GM21390 (cell line): ENCODE measurements around the gene SHKBP1.
"Not testable (repeated sequence)": the region's sequence is repeated elsewhere in the genome, so short reads cannot be mapped to it uniquely, and the experiment has no call there.

Source experiments
- ATAC-seq: cut with Tn5 transposase; IDR thresholded peaks from one replicate; pipeline ENCODE4 v1.9.1; 2021; ENCODE audit not compliant: unreplicated experiment

Gene SHKBP1

DNA sequence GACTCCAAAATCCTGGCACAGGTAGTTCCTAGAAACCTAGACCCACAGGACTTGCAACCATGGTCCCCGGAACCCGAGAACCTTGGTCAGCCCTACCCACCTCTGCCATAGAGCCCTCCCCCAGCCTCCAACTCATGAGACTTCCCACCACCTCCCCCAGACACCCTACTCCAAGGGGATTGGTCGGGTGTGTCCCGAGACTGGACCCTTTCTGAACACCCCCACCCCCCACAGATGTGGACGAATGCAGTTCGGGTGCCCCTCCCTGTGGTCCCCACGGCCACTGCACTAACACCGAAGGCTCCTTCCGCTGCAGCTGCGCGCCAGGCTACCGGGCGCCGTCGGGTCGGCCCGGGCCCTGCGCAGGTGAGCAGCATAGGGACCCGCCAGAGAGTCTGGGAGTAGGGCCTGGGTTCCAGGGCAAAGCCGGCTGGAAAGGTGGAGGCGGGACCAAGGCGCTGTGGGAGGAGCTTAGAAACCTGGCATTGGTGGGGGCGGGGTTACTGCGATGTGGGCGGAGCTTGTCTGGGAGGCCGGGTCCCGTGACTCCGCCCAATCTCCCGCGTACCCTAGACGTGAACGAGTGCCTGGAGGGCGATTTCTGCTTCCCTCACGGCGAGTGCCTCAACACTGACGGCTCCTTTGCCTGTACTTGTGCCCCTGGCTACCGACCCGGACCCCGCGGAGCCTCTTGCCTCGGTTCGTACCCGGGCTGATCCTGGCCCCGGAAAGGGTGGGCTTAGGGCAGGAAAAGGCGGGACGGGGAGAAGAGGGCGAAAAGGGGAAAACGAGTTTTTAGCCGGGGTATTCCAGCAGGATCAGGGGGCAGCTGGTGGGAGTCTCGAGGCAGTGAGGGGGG is 36.4 kb downstream of the SHKBP1 start:
- ATAC-seq: no peak

DNA sequence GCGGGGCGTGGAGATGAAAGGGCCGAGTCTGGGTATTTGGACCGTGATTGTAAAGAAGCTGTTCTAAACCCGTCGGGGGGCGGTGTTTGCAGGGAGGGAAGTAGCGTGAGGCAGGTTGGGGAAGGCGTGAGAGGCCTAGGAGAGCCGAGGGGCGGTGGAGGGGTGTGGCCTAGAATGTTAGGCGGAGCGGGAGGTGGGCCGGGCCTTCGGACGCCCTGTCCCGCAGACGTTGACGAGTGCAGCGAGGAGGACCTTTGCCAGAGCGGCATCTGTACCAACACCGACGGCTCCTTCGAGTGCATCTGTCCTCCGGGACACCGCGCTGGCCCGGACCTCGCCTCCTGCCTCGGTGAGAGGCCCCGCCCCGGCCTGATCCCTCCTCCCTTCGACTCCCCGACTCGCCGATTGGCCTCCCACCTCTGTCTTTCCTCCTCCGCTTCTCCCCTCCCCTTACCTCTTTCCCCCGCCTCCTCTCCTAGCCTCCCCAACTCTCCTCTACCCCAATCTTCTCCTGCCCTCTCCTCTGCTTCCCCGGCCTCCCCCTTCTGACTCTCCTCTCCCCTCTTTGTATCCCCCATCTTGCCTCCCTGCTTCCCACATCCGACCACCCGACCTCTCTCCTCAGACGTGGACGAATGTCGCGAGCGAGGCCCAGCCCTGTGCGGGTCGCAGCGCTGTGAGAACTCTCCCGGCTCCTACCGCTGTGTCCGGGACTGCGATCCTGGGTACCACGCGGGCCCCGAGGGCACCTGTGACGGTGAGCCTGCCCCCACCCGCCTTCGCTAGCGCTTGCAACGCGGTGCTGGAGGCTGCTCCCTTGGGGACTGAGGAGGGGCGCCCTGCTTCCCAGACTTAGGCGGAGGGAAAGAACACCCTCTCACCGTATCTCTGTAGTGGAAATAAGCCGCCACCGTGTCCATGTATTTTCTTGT is 37.3 kb downstream of the SHKBP1 start:
- ATAC-seq: peak; percentile 41

DNA sequence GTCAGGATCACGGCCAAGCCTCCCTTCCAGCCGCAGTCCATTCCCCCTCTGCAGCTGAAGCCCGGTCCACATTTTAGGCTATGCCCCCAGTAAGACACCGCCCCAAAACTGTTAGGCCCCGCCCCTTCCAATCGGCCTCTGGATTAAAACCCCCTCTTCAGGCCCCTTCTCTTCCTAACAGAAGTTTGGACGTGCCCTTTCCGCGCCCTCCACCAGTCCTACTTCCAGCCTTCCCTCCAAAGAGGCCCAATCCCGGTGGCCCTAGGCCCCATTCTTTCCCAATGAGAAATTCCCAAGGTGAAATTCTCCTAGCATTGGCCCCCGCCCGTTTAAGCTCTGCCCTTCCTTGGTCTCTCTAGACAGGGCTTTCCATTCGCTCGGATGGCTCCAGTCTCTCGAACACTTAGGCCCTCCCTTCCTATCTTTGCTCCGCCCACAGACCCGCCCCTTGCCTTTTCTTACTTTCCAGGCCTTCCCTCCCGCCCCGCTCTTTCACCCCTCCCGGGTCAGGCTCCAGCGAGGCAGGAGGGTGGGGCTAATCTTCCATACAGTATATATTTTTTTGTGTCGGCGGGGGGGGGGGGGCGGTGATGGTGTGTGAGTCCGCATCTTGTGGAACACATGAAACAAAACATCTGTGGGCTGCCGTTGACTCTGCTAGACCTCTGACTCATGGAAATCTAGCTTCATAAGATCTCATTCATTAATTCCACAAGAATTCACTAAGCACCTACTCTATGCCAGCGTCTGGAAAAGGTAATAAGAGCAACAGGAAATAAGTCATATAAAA is 38.1 kb downstream of the SHKBP1 start:
- no peak for ATAC-seq

DNA sequence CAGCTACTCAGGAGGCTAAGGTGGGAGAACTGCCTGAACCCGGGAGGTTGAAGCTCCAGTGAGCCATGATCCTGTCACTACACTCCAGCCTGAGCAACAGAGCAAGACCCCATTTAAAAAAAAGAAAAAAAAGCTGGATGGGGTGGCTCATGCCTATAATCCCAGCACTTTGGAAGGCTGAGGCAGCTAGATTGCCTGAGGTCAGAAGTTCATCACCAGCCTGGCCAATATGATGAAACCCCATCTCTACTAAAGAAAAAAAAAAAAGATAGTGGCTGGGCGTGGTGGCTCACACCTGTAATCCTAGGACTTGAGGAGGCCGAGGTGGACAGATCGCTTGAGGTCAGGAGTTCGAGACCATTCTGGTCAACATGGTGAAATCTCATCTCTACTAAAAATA is 39.5 kb downstream of the SHKBP1 start:
- ATAC-seq: no peak

DNA sequence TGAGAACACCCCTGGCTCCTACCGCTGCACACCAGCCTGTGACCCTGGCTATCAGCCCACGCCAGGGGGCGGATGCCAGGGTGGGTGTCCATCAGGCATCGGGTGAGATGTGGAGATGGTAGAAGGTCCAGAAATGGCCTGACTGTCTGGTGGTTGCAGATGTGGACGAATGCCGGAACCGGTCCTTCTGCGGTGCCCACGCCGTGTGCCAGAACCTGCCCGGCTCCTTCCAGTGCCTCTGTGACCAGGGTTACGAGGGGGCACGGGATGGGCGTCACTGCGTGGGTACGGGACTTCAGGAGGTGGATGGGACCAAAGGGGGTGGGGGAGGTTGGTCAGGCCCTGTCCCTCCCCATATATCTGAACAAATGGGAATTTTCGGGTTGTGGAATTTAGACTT is 40.3 kb downstream of the SHKBP1 start:
- ATAC-seq: no peak

DNA sequence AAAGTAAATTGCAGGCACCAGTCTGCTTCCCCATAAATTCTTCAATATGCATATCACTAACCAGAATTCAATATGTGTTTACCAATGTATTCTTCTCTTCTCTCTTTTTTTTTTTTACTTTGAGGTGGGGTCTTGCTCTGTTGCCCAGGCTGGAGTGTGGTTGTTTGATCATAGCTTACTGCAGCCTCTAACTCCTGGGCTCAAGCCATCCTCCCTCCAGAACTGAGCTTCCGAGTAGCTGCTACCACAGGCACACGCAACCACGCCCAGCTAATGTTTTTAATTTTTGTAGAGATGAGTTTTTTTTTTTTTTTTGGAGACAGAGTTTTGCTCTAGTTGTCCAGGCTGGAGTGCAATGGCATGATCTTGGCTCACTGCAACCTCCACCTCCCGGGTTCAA is 41.3 kb downstream of the SHKBP1 start:
- ATAC-seq: no peak

DNA sequence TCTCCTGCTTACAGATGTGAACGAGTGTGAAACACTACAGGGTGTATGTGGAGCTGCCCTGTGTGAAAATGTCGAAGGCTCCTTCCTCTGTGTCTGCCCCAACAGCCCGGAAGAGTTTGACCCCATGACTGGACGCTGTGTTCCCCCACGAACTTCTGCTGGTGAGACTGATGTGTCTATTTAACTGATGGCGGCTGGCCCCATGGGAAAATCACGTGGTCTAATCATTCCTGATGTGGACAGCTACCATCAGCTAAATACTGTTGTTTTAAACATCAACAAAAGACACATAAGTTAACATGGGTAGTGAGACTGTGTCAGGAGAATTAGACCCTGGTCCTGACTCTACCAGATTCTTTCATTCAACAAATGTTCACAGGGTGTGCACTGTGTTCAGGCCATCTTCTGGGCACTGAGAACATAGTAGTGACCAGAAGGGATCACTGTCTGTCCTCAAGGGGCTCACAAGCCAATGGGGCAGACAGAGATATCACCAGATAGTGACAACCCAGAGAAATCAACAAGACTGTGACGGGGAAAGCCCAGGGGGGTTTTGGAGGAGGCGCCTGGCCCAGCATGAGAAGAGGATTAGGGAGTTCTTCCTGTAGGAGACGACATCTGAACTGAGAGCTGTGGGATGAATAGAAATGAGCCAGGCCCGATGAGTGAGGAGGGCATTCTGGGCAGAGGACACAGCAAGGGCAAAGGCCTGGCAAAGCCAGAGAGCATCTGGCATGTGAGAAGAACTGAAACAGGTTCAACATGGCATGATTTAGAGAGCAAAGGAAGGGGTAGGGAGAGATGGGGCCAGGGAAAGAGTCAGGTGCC is 42.9 kb downstream of the SHKBP1 start:
- no peak for ATAC-seq

DNA sequence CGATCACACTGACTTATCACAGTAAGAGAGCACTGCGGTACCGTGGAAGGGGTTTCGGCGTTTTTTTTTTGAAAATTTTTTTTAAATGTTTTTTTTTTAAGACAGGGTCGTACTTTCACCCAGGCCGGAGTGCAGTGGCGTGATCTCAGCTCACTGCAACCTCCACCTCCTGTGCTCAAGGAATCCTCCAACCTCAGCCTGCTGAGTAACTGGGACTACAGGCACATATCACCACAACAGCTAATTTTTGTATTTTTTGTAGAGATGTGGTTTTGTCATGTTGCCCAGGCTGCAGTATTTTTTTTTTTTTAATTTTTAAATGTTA is 43.5 kb downstream of the SHKBP1 start:
- no peak for ATAC-seq

DNA sequence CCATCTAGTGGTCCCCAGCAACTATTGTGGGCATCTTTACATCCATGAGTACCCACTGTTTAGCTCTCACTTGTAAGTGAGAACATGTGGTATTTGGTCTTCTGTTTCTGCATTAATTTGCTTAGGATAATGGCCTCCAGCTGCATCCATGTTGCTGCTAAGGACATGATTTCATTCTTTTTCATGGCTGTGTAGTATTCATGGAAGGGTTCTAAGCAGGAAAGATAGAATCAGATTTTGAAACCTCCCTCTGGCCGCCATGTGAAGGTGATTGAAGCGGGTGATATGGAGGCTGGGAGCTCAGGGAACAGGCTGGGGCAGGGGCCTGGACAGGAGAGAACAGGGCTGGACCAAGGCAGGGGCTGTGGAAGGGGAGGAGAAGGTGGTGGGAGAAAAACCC is 44.6 kb downstream of the SHKBP1 start:
- ATAC-seq: no peak

DNA sequence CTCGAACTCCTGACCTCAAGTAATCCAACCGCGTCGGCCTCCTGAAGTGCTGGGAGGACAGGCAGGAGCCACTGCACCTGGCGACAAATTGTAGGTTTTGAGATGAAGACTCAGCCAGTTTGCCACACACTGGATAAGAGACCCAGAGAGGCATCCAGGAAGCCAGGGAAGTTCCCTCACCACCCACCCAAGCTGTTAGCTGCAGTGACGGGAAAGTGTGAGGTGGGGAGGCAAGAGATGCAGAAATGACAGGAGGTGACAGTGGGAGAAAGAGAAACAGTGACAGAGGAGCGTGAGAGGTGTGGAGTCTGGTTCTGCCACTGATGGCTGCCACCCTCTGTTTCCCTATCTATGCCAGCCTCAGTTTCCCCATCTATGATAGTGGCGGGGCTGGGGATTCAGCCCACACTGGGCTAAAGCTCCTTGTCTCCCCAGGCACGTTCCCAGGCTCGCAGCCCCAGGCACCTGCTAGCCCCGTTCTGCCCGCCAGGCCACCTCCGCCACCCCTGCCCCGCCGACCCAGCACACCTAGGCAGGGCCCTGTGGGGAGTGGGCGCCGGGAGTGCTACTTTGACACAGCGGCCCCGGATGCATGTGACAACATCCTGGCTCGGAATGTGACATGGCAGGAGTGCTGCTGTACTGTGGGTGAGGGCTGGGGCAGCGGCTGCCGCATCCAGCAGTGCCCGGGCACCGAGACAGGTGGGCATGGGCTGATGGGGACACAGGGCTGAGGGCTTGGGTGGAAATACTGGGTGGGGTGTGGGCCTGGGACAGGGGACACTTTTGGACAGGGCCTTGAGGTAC is 45.5 kb downstream of the SHKBP1 start:
- ATAC-seq: no peak

DNA sequence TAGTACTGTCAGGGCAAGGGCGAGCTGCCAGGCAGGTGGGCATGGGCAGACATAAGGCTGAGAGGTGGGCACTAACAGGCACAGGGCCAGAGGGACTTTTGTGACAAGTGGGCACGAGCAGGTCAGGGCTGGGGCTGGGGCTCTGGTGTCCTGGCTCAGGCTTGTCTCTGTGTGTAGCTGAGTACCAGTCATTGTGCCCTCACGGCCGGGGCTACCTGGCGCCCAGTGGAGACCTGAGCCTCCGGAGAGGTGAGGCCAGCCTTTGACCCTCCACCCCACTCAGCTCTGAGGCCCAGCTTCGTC is 46.1 kb downstream of the SHKBP1 start:
- no peak for ATAC-seq

DNA sequence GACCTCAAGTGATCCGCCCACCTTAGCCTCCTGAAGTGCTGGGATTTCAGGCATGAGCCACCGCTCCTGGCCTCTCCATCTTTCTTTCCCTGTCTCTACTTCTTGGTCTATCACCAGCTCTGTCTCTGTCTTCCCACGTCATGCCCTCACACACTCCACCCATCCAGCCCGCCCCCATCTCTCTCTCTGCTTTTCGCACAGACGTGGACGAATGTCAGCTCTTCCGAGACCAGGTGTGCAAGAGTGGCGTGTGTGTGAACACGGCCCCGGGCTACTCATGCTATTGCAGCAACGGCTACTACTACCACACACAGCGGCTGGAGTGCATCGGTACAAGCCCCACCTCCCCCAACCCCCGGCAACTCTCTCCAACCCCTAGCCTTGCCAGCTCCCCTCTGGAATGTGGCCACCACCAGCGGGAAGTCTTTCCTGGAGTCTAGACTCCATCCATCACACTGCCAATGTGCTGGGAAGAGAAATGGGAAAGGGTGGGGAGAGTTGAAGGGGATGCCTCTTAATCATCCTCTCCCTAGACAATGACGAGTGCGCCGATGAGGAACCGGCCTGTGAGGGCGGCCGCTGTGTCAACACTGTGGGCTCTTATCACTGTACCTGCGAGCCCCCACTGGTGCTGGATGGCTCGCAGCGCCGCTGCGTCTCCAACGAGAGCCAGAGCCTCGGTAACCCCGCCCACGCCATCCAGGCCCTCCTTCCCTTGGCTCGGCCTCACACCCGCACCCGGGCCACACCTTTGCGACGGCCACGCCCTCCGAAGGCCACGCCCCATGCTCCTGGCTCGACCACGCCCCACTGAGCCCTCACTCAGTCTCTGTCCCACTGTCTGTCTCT is 47.0 kb downstream of the SHKBP1 start:
- ATAC-seq: no peak

DNA sequence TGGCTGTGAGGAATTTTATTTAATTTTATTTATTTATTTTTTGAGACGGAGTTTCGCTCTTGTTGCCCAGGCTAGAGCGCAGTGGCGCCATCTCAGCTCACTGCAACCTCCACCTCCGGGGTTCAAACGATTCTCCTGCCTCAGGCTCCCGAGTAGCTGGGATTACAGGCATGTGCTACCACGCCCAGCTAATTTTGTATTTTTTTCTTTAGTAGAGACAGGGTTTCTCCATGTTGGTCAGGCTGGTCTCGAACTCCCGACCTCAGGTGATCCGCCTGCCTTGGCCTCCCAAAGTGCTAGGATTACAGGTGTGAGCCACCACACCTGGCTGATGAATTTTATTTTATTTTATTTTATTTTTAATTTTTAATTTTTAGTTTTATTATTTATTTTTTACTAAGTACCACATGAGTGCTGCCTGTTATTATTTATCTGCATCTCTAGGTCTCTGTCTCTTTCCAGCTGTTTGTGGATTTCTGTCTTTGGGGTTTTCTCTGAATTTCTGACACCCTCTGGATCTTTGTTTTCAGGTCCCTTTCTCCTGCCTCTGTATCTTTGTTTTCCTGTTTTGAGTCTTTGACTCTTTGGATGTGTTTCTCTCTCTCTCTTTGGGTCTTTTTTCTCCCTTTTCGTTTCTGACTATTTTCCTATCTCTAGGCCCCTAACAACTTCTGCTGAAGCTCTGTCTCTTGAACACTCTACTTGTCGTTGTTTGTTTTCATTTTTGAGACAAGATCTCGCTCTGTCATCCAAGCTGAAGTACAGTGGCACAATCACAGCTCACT is 47.9 kb downstream of the SHKBP1 start:
- not testable (repeated sequence) for ATAC-seq

DNA sequence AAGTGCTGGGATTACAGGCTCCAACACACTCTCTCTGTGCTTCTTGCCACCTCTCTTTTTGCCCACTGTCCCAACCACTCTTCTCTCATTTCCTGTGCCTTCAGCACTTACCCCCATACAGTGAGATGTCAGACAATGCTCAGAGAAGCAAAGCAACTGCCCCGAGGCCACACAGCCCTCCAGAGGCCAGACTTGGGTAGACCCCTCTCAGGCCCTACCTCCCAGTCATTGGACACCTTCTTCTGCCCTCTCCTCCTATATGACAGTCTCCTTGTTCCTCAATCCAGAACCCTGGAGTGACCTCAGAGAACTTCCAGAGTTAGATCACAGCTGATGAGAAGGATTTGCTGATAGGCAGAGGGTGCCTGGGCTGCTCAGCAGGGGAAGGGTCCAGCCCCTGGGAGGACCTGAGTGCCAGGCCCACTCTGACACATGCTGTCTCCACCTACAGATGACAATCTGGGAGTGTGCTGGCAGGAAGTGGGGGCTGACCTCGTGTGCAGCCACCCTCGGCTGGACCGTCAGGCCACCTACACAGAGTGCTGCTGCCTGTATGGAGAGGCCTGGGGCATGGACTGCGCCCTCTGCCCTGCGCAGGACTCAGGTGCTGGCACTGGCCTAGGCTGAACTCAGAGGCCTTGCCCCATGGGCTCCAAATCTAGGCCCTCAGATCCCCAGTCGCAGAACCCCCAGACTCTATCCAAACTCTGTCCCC is 48.9 kb downstream of the SHKBP1 start:
- no peak for ATAC-seq

DNA sequence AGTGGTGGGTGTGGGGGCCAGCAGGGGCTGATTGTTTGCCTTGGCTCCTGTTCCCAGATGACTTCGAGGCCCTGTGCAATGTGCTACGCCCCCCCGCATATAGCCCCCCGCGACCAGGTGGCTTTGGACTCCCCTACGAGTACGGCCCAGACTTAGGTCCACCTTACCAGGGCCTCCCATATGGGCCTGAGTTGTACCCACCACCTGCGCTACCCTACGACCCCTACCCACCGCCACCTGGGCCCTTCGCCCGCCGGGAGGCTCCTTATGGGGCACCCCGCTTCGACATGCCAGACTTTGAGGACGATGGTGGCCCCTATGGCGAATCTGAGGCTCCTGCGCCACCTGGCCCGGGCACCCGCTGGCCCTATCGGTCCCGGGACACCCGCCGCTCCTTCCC is 50.2 kb downstream of the SHKBP1 start:
- ATAC-seq: no peak

DNA sequence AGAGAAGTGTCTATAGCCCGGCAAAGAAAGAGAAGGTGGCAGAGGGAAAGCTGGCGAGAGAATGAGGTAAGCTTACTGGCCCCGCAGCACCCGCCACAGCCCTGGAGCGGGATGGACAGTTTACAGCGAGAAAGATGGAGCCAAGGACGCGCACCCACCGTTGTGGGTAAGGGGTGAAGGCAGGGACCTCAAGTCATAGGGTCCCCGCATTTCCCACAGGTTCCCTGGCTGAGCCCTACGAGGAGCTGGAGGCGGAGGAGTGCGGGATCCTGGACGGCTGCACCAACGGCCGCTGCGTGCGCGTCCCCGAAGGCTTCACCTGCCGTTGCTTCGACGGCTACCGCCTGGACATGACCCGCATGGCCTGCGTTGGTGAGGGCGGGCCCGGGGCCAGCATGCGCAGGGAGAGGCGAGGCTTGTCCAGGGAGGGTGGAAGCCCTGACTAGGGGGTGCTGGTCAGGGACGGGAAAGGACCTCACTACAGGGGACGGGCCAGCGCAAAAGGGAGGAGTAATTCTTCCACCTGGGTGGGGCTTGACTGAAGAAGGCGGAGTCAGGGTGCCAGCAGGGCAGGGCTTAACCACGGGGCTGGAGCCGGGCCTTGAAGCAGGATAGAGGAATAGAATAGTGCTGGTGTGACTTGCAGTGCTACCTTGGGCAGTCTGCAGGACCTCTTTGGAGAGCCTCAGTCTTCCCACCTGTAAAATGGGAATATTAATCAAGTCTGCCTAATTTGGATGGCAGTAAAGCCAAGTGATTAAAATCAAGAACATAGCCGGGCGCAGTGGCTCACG is 51.0 kb downstream of the SHKBP1 start:
- ATAC-seq: no peak

DNA sequence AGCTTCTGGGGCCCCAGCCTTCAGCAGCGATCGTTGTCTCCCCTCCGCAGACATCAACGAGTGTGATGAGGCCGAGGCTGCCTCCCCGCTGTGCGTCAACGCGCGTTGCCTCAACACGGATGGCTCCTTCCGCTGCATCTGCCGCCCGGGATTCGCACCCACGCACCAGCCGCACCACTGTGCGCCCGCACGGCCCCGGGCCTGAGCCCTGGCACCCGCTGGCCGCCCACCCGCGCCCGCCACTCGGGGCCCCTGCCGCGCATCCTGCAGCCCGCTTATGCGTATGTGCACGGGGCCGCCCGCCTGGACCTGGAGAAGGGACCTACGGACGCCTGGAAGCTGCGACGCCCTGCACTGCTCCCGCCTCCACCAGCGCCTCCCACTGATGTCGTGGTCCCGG is 52.7 kb downstream of the SHKBP1 start:
- no peak for ATAC-seq
